Measurements from ENCODE around the gene TNFRSF12A. TPM values are rescaled to one million over a fixed set of nuclear protein-coding genes. Genes with fewer than 3 reads are reported as not detected.

The TNFRSF12A gene
- total and polyA plus RNA-seq, 2 of the 4 experiments (the other 2 are of a cell fraction): 103 to 304 TPM

- peak overlapping the region; percentile 99 for H2BK5ac ChIP-seq (ENCODE audit: low read depth, low read length, poor library complexity, severe bottlenecking)
- peak overlapping the region; percentile 94 for H3K9ac ChIP-seq (ENCODE audit: low read depth, low read length)
- ChIA-PET POLR2A (ENCODE audit: unreplicated experiment) (interaction anchor here (0.6 to 2.0 kb wide), 2 partner anchors 11 to 496 kb away, joined by 3 to 7 read pairs; no protein-coding TSS in a partner anchor), CTCF (interaction anchor here (0.5 to 2.7 kb wide), 2 partner anchors 10 to 1152 kb away, joined by 8 to 12 read pairs; no protein-coding TSS in a partner anchor)
- TF ChIP-seq POLR2A (IDR thresholded peaks at IDR 0.05; ENCODE audit: low read depth, low read length) (peak; percentile 34), ELK1 (IDR thresholded peaks at IDR 0.05; ENCODE audit: borderline replicate concordance, low read depth, low read length) (no peak), USF2 (IDR thresholded peaks at IDR 0.05; ENCODE audit: low read depth, low read length) (peak; percentile 64), CHD1 (IDR thresholded peaks at IDR 0.05; ENCODE audit: low read depth, low read length) (peak; percentile 14; the same call in 1 of the 2 replicates), FOS (IDR thresholded peaks at IDR 0.05; ENCODE audit: low read depth, low read length) (peak; percentile 89), MAZ (IDR thresholded peaks at IDR 0.05; ENCODE audit: borderline replicate concordance, low read depth, low read length) (peak; percentile 81), BHLHE40 (IDR thresholded peaks at IDR 0.05; ENCODE audit: low read depth, low read length) (peak; percentile 43), RCOR1 (IDR thresholded peaks at IDR 0.05; ENCODE audit: insufficient replicate concordance, low read length) (no peak)
- H3K4me1 ChIP-seq (ENCODE audit: control insufficient read depth, insufficient read depth, low read length): peaks cover 11% of the 10 kb centered on the region
- H2BK20ac ChIP-seq (ENCODE audit: low read depth, low read length): peak overlapping the region; percentile 4; the same call in 1 of the 2 replicates
- no peaks in the 10 kb centered on the region for H3K9me1 ChIP-seq (ENCODE audit: insufficient read depth, low read length)
- H2AFZ ChIP-seq (replicated peaks; ENCODE audit: low read length, poor library complexity): peak overlapping the region; percentile 67
- intact Hi-C loops (cut with micrococcal nuclease) (no loop called here), dilution Hi-C loops (cut with HindIII; ENCODE audit: low sequenced_read_pairs, unreplicated experiment) (no loop called here), in situ Hi-C loops (cut with MboI; ENCODE audit: low sequenced_read_pairs) (no loop called here)
- peak overlapping the region; percentile 99 for H2AK9ac ChIP-seq (replicated peaks; ENCODE audit: low read depth, low read length, poor library complexity)
- H3K27me3 ChIP-seq (ENCODE audit: control insufficient read depth, insufficient read depth, low read length): no peaks in the 10 kb centered on the region; the same call in 1 of the 2 replicates
- peak overlapping the region; percentile 98 for H4K91ac ChIP-seq (ENCODE audit: insufficient read depth, low read depth, low read length)
- peak overlapping the region; percentile 83 for H3K18ac ChIP-seq (ENCODE audit: low read depth, low read length)
- peak overlapping the region; percentile 76 for H4K5ac ChIP-seq (ENCODE audit: low read depth, low read length)
- H3K79me1 ChIP-seq (ENCODE audit: low read depth in 1 of 2, low read length in 2 of 2): peaks cover 0 to 27% of the 10 kb centered on the region in 2 experiments; a peak in 2 of 4 replicates
- 0% methylated on average over 8 of the region's 57 CpGs; no CpG with 5 or more reads in 1 of the 2 experiments for WGBS, 2 experiments (ENCODE audit: extremely low coverage in 2 of 2, insufficient read length in 1 of 2)
- H2BK120ac ChIP-seq (ENCODE audit: low read depth, low read length): peak overlapping the region; percentile 91
- H2AK5ac ChIP-seq (ENCODE audit: low read depth, low read length): peak overlapping the region; percentile 93
- H4K20me1 ChIP-seq (ENCODE audit: insufficient read depth, low read length): peaks cover 31% of the 10 kb centered on the region
- ATAC-seq (ENCODE audit: low read depth): peak; percentile 30
- BruUV-seq (replicated peaks): no TSS peak
- peak overlapping the region; percentile 100 for H3K23ac ChIP-seq (ENCODE audit: low read depth, low read length)
- H3K9me3 ChIP-seq (ENCODE audit: control insufficient read depth, insufficient read depth, low read length): no peaks in the 10 kb centered on the region
- peak overlapping the region; percentile 77 for H3K4me3 ChIP-seq (ENCODE audit: insufficient read depth, low read depth, low read length)
- H4K8ac ChIP-seq (ENCODE audit: low read depth in 2 of 2, low read length in 2 of 2): peak overlapping the region; percentile 74 to 99
- H3K14ac ChIP-seq (replicated peaks; ENCODE audit: low read depth, low read length): peak overlapping the region; percentile 99
- DNase-seq: peak; percentile 89
- peaks cover 11% of the 10 kb centered on the region for H3K36me3 ChIP-seq (ENCODE audit: control insufficient read depth, insufficient read depth, low read length)
- H3K56ac ChIP-seq (ENCODE audit: extremely low read depth, insufficient read depth, low read length): peak overlapping the region; percentile 100
- H3K4me2 ChIP-seq (ENCODE audit: low read depth, low read length): peak overlapping the region; percentile 79
- H3K4ac ChIP-seq (ENCODE audit: low read depth, low read length): peak overlapping the region; percentile 99
- H2BK15ac ChIP-seq (ENCODE audit: low read depth, low read length): peak overlapping the region; percentile 32; the same call in 1 of the 3 replicates
- H3K27ac ChIP-seq (ENCODE audit: insufficient read depth, low read length): peak overlapping the region; percentile 97
Observed at GRCh38 chr16:3020604-3021448, 658 bp downstream of the TNFRSF12A start.

All from IMR-90 (cell line).